ENCODE results near the gene LCP1. TPM values are rescaled to one million over a fixed set of nuclear protein-coding genes. Genes with fewer than 3 reads are reported as not detected.

Gene LCP1, protein sequence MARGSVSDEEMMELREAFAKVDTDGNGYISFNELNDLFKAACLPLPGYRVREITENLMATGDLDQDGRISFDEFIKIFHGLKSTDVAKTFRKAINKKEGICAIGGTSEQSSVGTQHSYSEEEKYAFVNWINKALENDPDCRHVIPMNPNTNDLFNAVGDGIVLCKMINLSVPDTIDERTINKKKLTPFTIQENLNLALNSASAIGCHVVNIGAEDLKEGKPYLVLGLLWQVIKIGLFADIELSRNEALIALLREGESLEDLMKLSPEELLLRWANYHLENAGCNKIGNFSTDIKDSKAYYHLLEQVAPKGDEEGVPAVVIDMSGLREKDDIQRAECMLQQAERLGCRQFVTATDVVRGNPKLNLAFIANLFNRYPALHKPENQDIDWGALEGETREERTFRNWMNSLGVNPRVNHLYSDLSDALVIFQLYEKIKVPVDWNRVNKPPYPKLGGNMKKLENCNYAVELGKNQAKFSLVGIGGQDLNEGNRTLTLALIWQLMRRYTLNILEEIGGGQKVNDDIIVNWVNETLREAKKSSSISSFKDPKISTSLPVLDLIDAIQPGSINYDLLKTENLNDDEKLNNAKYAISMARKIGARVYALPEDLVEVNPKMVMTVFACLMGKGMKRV
- 0.14 to 0.26 TPM (median 0.21 TPM) in 5 replicates for total RNA-seq (2022; extraction: Qiagen RNA extraction; ENCODE audit: low read depth)

DNA sequence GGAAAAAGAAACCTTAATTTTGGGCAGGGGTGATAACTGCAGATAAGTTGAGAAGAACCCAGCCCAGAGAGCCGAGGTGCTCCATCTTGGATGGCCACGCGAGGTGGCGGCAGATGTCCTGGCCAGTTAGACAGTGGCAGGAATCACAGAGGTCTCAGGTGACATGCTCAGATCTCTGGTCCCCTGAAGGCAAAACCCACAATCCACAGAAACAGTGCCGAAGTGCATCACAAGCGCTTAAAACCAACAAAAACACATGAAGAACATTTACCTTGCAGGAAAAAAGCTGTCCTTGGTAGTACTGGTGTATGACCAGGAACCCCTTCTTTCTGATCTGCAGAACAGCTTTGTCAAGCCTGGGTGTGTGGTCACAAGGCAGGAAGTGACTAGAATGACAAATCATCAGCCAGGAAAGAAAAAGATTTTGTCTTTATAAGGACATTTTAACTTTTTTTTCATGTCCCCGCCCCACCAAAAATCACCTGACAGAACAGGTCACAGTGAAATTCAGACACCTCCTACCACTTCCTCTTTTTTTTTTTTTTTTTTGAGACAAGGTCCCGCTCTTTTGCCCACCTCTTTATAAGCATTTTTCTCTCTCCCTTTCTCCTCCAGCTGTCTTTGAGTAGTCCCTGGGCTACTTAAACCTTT is at the start of gene LCP1:
TSS of gene LCP1 (minus strand) at position 338 of the 651 bp plus-strand sequence. CDS start 22,515 bp downstream, outside the sequence.

GRCh38 chr13:46211483-46212351 is 29.7 kb upstream of the LCP1 start, which contains the start of gene LRRC63:
TSS of gene LRRC63 (plus strand) at chr13:46211928. CDS start at chr13:46213035, 1,107 bp downstream.

GRCh38 chr13:46104868-46105267 is 77.1 kb downstream of the LCP1 start, which contains the start of gene CPB2:
TSS of gene CPB2 (minus strand) at chr13:46105033. CDS start at chr13:46105009, 24 bp downstream.

Other genes with a start within 250 kb of the LCP1 start
- gene ZC3H13, start 129.4 kb downstream of the LCP1 start, total RNA-seq (2022; extraction: Qiagen RNA extraction; ENCODE audit: low read depth) = 13.4 to 18.5 TPM (median 17.4 TPM) in 5 replicates
- not detected in 5 replicates for gene CPB2, start 77.1 kb downstream of the LCP1 start, total RNA-seq (2022; extraction: Qiagen RNA extraction; ENCODE audit: low read depth)
- gene LRRC63, start 29.8 kb upstream of the LCP1 start, total RNA-seq (2022; extraction: Qiagen RNA extraction; ENCODE audit: low read depth) = not detected in 5 replicates
- gene RUBCNL, start 205.1 kb upstream of the LCP1 start, total RNA-seq (2022; extraction: Qiagen RNA extraction; ENCODE audit: low read depth) = 0.05 to 0.23 TPM (median 0.07 TPM) in 3 of 5 replicates, not detected in the others

All from A549 treated with DMSO at 1 μM for 4 hours (cell line).